HepG2 (cell line): ENCODE data around the gene SLCO2A1. TPM values are rescaled to one million over a fixed set of nuclear protein-coding genes. Genes with fewer than 3 reads are reported as not detected.

Experiments
- ATAC-seq: fragments of 200-7000 bp; cut with Tn5 transposase; 3 replicates; pipeline ENCODE4 v1.9.1; 2020; ENCODE audit warnings: mild to moderate bottlenecking, moderate library complexity
- BruUV-seq: library from RNA; stranded (reverse); fragments of 400-500 nt; replicated peaks from 2 replicates; lab custom pipeline; 2021; lab: Mats Ljungman, UMichigan
- CTCF ChIA-PET: fragments of 300-600 bp; formaldehyde crosslinking; extraction: SDS; loops from one replicate; lab custom pipeline; 2021; ENCODE audit warnings: low total read pairs, inconsistent platforms, low intra/inter-chr PET ratio; lab: Yijun Ruan, JAX
- POLR2A ChIA-PET: fragments of 350-600 bp; sonication (Branson Sonifier 250); formaldehyde crosslinking; loops from one replicate; lab custom pipeline; 2020; ENCODE audit warnings: antibody characterized with exemption, inconsistent platforms; lab: Yijun Ruan, JAX
- DNase-seq: peaks from one replicate; pipeline ENCODE4 v3.0.0-alpha.2; 2015; ENCODE audit warnings: low spot score
- FAIRE-seq: peaks from 3 replicates; lab custom pipeline; 2011; peaks lifted over from hg19 to GRCh38; lab: Jason Lieb, UNC
- H2AFZ ChIP-seq: one replicate; pipeline ENCODE4 v1.6.1; 2011; ENCODE audit warnings: low read length, inconsistent platforms
- H3K27ac ChIP-seq: fragments of 300-600 bp; 3 replicates; pipeline ENCODE4 v1.8.0; 2011; ENCODE audit warnings: mixed run types, mild to moderate bottlenecking, mixed read lengths, low read length, inconsistent platforms; ENCODE audit not compliant: insufficient read depth; ENCODE audit errors: extremely low read length
- H3K27me3 ChIP-seq, 2 experiments: fragments of 200-600 bp in 1 of 2; 2 replicates in 1 of 2; 3 replicates in 1 of 2; pipeline versions ENCODE4 v1.6.0 to v1.8.0; 2011; ENCODE audit warnings: low read length in 2 of 2, mild to moderate bottlenecking in 2 of 2, moderate library complexity in 2 of 2, inconsistent platforms in 1 of 2; ENCODE audit not compliant: insufficient read depth in 2 of 2, control insufficient read depth in 1 of 2
- H3K36me3 ChIP-seq, 2 experiments: fragments of 200-600 bp in 1 of 2; replicated peaks in 1 of 2; 2 replicates in 1 of 2; 3 replicates in 1 of 2; pipeline versions ENCODE4 v1.5.1 to v1.8.0; 2011; ENCODE audit warnings: low read length in 2 of 2, inconsistent platforms in 1 of 2; ENCODE audit not compliant: insufficient read depth in 2 of 2, control insufficient read depth in 1 of 2
- H3K4me1 ChIP-seq: 2 replicates; pipeline ENCODE4 v1.5.1; 2012; ENCODE audit warnings: low read length, inconsistent platforms; ENCODE audit not compliant: insufficient read depth
- H3K4me2 ChIP-seq: 2 replicates; pipeline ENCODE4 v1.6.0; 2011; ENCODE audit warnings: low read depth, low read length, inconsistent platforms
- H3K4me3 ChIP-seq, 3 experiments: fragments of 200-600 bp in 1 of 3; sonication (generic), shearing (Covaris generic) in 1 of 3; replicated peaks in 1 of 3; 2 replicates each; pipeline ENCODE4 v1.5.1; 2011 to 2016; ENCODE audit warnings: low read length in 3 of 3, inconsistent platforms in 2 of 3, low read depth in 2 of 3, mild to moderate bottlenecking in 2 of 3, control low read depth in 1 of 3, mixed read lengths in 1 of 3; ENCODE audit not compliant: insufficient read depth in 1 of 3
- H3K79me2 ChIP-seq: one replicate; pipeline ENCODE4 v1.6.1; 2011; ENCODE audit warnings: low read length, inconsistent platforms; ENCODE audit not compliant: insufficient read depth
- H3K9ac ChIP-seq: 2 replicates; pipeline ENCODE4 v1.6.0; 2011; ENCODE audit warnings: mild to moderate bottlenecking, low read depth, low read length, inconsistent platforms; ENCODE audit not compliant: insufficient read depth
- H3K9me3 ChIP-seq: 2 replicates; pipeline ENCODE4 v1.5.1; 2012; ENCODE audit warnings: mild to moderate bottlenecking, low read length
- H4K20me1 ChIP-seq: 2 replicates; pipeline ENCODE4 v1.6.0; 2011; ENCODE audit warnings: inconsistent platforms, mild to moderate bottlenecking, low read length, moderate library complexity; ENCODE audit not compliant: insufficient read depth
- AFF4 ChIP-seq: sonication (generic); formaldehyde crosslinking; IDR thresholded peaks from 2 replicates; pipeline ENCODE4 v1.4.0; 2020; ENCODE audit warnings: missing genetic modification reagents
- PHF5A ChIP-seq: IDR thresholded peaks from one replicate; pipeline ENCODE4 v1.6.1; 2018; ENCODE audit warnings: low read depth, missing genetic modification reagents; ENCODE audit not compliant: unreplicated experiment
- PLSCR1 ChIP-seq: sonication (generic); formaldehyde crosslinking; IDR thresholded peaks from 2 replicates; pipeline ENCODE4 v1.5.0; 2020; ENCODE audit warnings: missing genetic modification reagents, mild to moderate bottlenecking, borderline replicate concordance
- SAP130 ChIP-seq: IDR thresholded peaks from 2 replicates; pipeline ENCODE4 v1.6.1; 2016; ENCODE audit warnings: low read depth
- SMYD3 ChIP-seq: sonication (generic); formaldehyde crosslinking; IDR thresholded peaks from 2 replicates; pipeline ENCODE4 v1.8.1; 2023; ENCODE audit warnings: mild to moderate bottlenecking, missing genetic modification reagents
- UBTF ChIP-seq: sonication (generic); formaldehyde crosslinking; IDR thresholded peaks from 2 replicates; pipeline ENCODE4 v1.4.0; 2020; ENCODE audit warnings: mild to moderate bottlenecking, missing genetic modification reagents
- ZBTB33 ChIP-seq: sonication (generic); formaldehyde crosslinking; IDR thresholded peaks from 2 replicates; pipeline ENCODE4 v1.4.0; 2020; ENCODE audit warnings: missing genetic modification reagents
- ZNF503 ChIP-seq: sonication (generic); formaldehyde crosslinking; IDR thresholded peaks from 2 replicates; pipeline ENCODE4 v1.4.0; 2020; ENCODE audit warnings: missing genetic modification reagents
- ZNF709 ChIP-seq: sonication (generic); formaldehyde crosslinking; IDR thresholded peaks from 2 replicates; pipeline ENCODE4 v1.5.0; 2020; ENCODE audit warnings: mild to moderate bottlenecking, missing genetic modification reagents
- ZUFSP ChIP-seq: sonication (generic); formaldehyde crosslinking; IDR thresholded peaks from 2 replicates; pipeline ENCODE4 v1.9.0; 2021; ENCODE audit warnings: missing genetic modification reagents, mild to moderate bottlenecking, borderline replicate concordance
- WGBS: methylation state at CpG from one replicate; pipeline ENCODE4 v1.1.6; 2017; ENCODE audit warnings: low lambda C conversion rate; 5-methylcytosine and 5-hydroxymethylcytosine counted together
- in situ Hi-C: cut with HindIII; loops from 2 replicates; pipeline ENCODE4 v1.10.0; 2017; ENCODE audit warnings: low pct_unique_long_range_greater_than_20kb; ENCODE audit not compliant: extremely low pct_ligation_motif_present
- intact Hi-C: fragments of 100-400 bp; cut with micrococcal nuclease; formaldehyde crosslinking; loops from one replicate; pipeline ENCODE4 v1.10.0; 2022; ENCODE audit not compliant: unreplicated experiment
- polyA plus RNA-seq, 8 experiments: library from polyadenylated mRNA; depleted of rRNA in 3 of 8; stranded (reverse) in 7 of 8; unstranded in 1 of 8; fragments of >200 nt; fragmentation: Illumina TruSeq in 4 of 8; extraction: Trizol in 4 of 8; gene quantifications; 2 replicates each; pipeline versions ENCODE4 v1.2.1 to v1.2.3, GENCODE V29; 2011 to 2016; ENCODE audit warnings: low read depth in 4 of 8, missing spikeins in 1 of 8, mixed read lengths in 1 of 8; ENCODE audit not compliant: insufficient read depth in 1 of 8
- total RNA-seq, 5 experiments: library from RNA; depleted of rRNA; stranded (reverse); fragments of >200 nt; fragmentation: Illumina TruSeq; extraction: Trizol; gene quantifications; 2 replicates each; pipeline ENCODE4 v1.2.3, GENCODE V29; 2016; ENCODE audit warnings: low read depth in 1 of 5

Gene SLCO2A1
- total and polyA plus RNA-seq, 2 of the 13 experiments (the other 11 are each of a cell fraction or from before 2014, with no cell fraction given): 0.04 TPM; not detected in 1

- intact Hi-C loops: no loop called here
- no peak for DNase-seq
- TF ChIP-seq PHF5A: no peak
- TF ChIP-seq PLSCR1 (CRISPR knock-in tag): no peak
- TF ChIP-seq ZNF709 (CRISPR knock-in tag): no peak
- no peak for TF ChIP-seq SMYD3
- no peak for TF ChIP-seq AFF4 (CRISPR knock-in tag)
- TF ChIP-seq UBTF (CRISPR knock-in tag): no peak
- no peak for TF ChIP-seq SAP130 (CRISPR knock-in tag)
- TF ChIP-seq ZUFSP (CRISPR knock-in tag): no peak
- no peak for TF ChIP-seq ZBTB33
- no peak for TF ChIP-seq ZNF503 (CRISPR knock-in tag)
Observed at GRCh38 chr3:134040066-134040465, 10.3 kb upstream of the SLCO2A1 start.

More at GRCh38 chr3:134040066-134040465, 10.3 kb upstream of the SLCO2A1 start:
- Histone ChIP-seq H3K27ac (no peak overlapping the region), H3K27me3 (no peaks in the 10 kb centered on the region; a peak in 1 of 5 replicates), H3K36me3 (no peaks in the 10 kb centered on the region), H4K20me1 (no peaks in the 10 kb centered on the region), H3K79me2 (no peaks in the 10 kb centered on the region), H3K9me3 (no peaks in the 10 kb centered on the region), H3K4me3 (no peak overlapping the region), H3K4me2 (no peak overlapping the region), H3K4me1 (peaks cover 30% of the 10 kb centered on the region), H3K9ac (no peak overlapping the region), H2AFZ (no peak overlapping the region)
- no peak for ATAC-seq
- no TSS peak for BruUV-seq
- no peak for FAIRE-seq
- POLR2A ChIA-PET: interaction anchor here (0.9 kb wide), 1 partner anchor 19 kb away, joined by 3 read pairs; no protein-coding TSS in a partner anchor
- 65% methylated on average over 2 of the region's 4 CpGs for WGBS
- in situ Hi-C loops: loop anchor here (10.0 kb wide), 1 partner anchor 105 kb away; no protein-coding TSS in a partner anchor
- CTCF ChIA-PET: interaction anchor here (2.1 kb wide), 1 partner anchor 110 kb away, joined by 12 read pairs; no protein-coding TSS in a partner anchor
